HEK293 (cell line): Measurements from ENCODE around the gene PDE4D.
A peak's percentile ranks its signal among the peaks of the same experiment; 100 is the strongest.

ENCODE experiments used
- GLI2 ChIP-seq: fragments of 450-650 bp; formaldehyde crosslinking; IDR thresholded peaks from 2 replicates; pipeline ENCODE4; 2017; ENCODE audit warnings: missing biosample characterization, missing genetic modification characterization, low read depth, borderline replicate concordance
- MZF1 ChIP-seq: fragments of 450-650 bp; formaldehyde crosslinking; IDR thresholded peaks from 2 replicates; pipeline ENCODE4 v1.5.1; 2017; ENCODE audit warnings: missing biosample characterization, missing genetic modification characterization, borderline replicate concordance
- PRDM4 ChIP-seq: fragments of 450-650 bp; formaldehyde crosslinking; IDR thresholded peaks from 2 replicates; pipeline ENCODE4 v1.5.1; 2017; ENCODE audit warnings: missing biosample characterization, missing genetic modification characterization
- SP3 ChIP-seq: fragments of 450-650 bp; formaldehyde crosslinking; IDR thresholded peaks from 2 replicates; pipeline ENCODE4 v1.5.1; 2016; ENCODE audit warnings: missing biosample characterization, missing genetic modification characterization
- TSHZ1 ChIP-seq: fragments of 450-650 bp; formaldehyde crosslinking; IDR thresholded peaks from 2 replicates; pipeline ENCODE4 v1.5.1; 2016; ENCODE audit warnings: missing biosample characterization, missing genetic modification characterization, borderline replicate concordance
- ZBTB11 ChIP-seq: fragments of 450-650 bp; formaldehyde crosslinking; conservative IDR thresholded peaks from 2 replicates; pipeline ENCODE4 v1.5.1; 2016; ENCODE audit warnings: low read depth, missing biosample characterization, missing genetic modification characterization
- ZNF121 ChIP-seq: fragments of 450-650 bp; formaldehyde crosslinking; IDR thresholded peaks from 2 replicates; pipeline ENCODE4 v1.5.1; 2016; ENCODE audit warnings: missing biosample characterization, missing genetic modification characterization
- ZNF138 ChIP-seq: fragments of 450-650 bp; formaldehyde crosslinking; IDR thresholded peaks from 2 replicates; pipeline ENCODE4 v1.5.1; 2016; ENCODE audit warnings: missing biosample characterization, missing genetic modification characterization, borderline replicate concordance
- ZNF155 ChIP-seq: fragments of 450-650 bp; formaldehyde crosslinking; IDR thresholded peaks from 2 replicates; pipeline ENCODE4 v1.5.1; 2016; ENCODE audit warnings: missing biosample characterization, missing genetic modification characterization
- ZNF24 ChIP-seq: fragments of 450-650 bp; formaldehyde crosslinking; IDR thresholded peaks from 2 replicates; pipeline ENCODE4 v1.5.1; 2016; ENCODE audit warnings: missing biosample characterization, missing genetic modification characterization
- ZNF266 ChIP-seq: fragments of 450-650 bp; formaldehyde crosslinking; IDR thresholded peaks from 2 replicates; pipeline ENCODE4 v1.5.1; 2016; ENCODE audit warnings: missing biosample characterization, missing genetic modification characterization, low read depth
- ZNF292 ChIP-seq: fragments of 450-650 bp; formaldehyde crosslinking; IDR thresholded peaks from 2 replicates; pipeline ENCODE4 v1.5.1; 2016; ENCODE audit warnings: low read depth, missing biosample characterization, missing genetic modification characterization, borderline replicate concordance
- ZNF404 ChIP-seq: fragments of 450-650 bp; formaldehyde crosslinking; IDR thresholded peaks from 2 replicates; pipeline ENCODE4 v1.5.1; 2017; ENCODE audit warnings: missing biosample characterization, missing genetic modification characterization
- ZNF510 ChIP-seq: fragments of 450-650 bp; formaldehyde crosslinking; IDR thresholded peaks from 2 replicates; pipeline ENCODE4 v1.5.1; 2018; ENCODE audit warnings: mild to moderate bottlenecking, missing genetic modification characterization, missing biosample characterization; ENCODE audit not compliant: insufficient replicate concordance
- ZNF518A ChIP-seq: fragments of 450-650 bp; formaldehyde crosslinking; conservative IDR thresholded peaks from 2 replicates; pipeline ENCODE4 v1.5.1; 2016; ENCODE audit warnings: low read depth, missing biosample characterization, missing genetic modification characterization
- ZNF529 ChIP-seq: fragments of 450-650 bp; formaldehyde crosslinking; IDR thresholded peaks from 2 replicates; pipeline ENCODE4 v1.5.1; 2017; ENCODE audit warnings: missing genetic modification characterization, missing biosample characterization; ENCODE audit not compliant: insufficient replicate concordance
- ZNF560 ChIP-seq: fragments of 450-650 bp; formaldehyde crosslinking; IDR thresholded peaks from 2 replicates; pipeline ENCODE4 v1.5.1; 2017; ENCODE audit warnings: missing biosample characterization, missing genetic modification characterization, borderline replicate concordance
- ZNF580 ChIP-seq: fragments of 450-650 bp; formaldehyde crosslinking; IDR thresholded peaks from 2 replicates; pipeline ENCODE4 v1.5.1; 2016; ENCODE audit warnings: missing biosample characterization, missing genetic modification characterization
- ZNF610 ChIP-seq: fragments of 450-650 bp; formaldehyde crosslinking; IDR thresholded peaks from 2 replicates; pipeline ENCODE4 v1.5.1; 2016; ENCODE audit warnings: missing biosample characterization, missing genetic modification characterization, borderline replicate concordance
- ZNF623 ChIP-seq: fragments of 450-650 bp; formaldehyde crosslinking; IDR thresholded peaks from 2 replicates; pipeline ENCODE4 v1.5.1; 2016; ENCODE audit warnings: missing biosample characterization, missing genetic modification characterization
- ZNF664 ChIP-seq: fragments of 450-650 bp; formaldehyde crosslinking; IDR thresholded peaks from 2 replicates; pipeline ENCODE4 v1.5.1; 2016; ENCODE audit warnings: missing biosample characterization, missing genetic modification characterization
- ZNF791 ChIP-seq: fragments of 450-650 bp; formaldehyde crosslinking; IDR thresholded peaks from 2 replicates; pipeline ENCODE4 v1.5.1; 2016; ENCODE audit warnings: missing biosample characterization, missing genetic modification characterization

The PDE4D gene

GRCh38 chr5:59594118-59594517 is 299.4 kb downstream of the PDE4D start (continued):
- TF ChIP-seq PRDM4 = peak; percentile 15; the same call in 1 of the 2 replicates
- TF ChIP-seq ZNF610 (tag by site-specific recombination) = 0 out of 2 replicates have a peak, but pooled peaks have one; percentile 34
- peak; percentile 83; the same call in 1 of the 2 replicates for TF ChIP-seq ZNF404
- peak; percentile 86 for TF ChIP-seq ZNF580 (tag by site-specific recombination)
- TF ChIP-seq ZNF121 (tag by site-specific recombination) = 0 out of 2 replicates have a peak, but pooled peaks have one; percentile 51
- TF ChIP-seq GLI2 (tag by site-specific recombination) = peak; percentile 62; the same call in 1 of the 2 replicates
- TF ChIP-seq ZNF155 (tag by site-specific recombination) = 0 out of 2 replicates have a peak, but pooled peaks have one; percentile 32
- peak; percentile 74 for TF ChIP-seq ZNF664 (tag by site-specific recombination)
- peak; percentile 16; the same call in 1 of the 2 replicates for TF ChIP-seq TSHZ1 (tag by site-specific recombination)
- peak; percentile 96 for TF ChIP-seq ZNF518A (tag by site-specific recombination)
- TF ChIP-seq ZNF560 = peak; percentile 93
- TF ChIP-seq ZBTB11 (tag by site-specific recombination) = peak; percentile 90
- peak; percentile 55; the same call in 1 of the 2 replicates for TF ChIP-seq ZNF292 (tag by site-specific recombination)
- peak; percentile 53; the same call in 1 of the 2 replicates for TF ChIP-seq MZF1 (tag by site-specific recombination)
- peak; percentile 34; the same call in 1 of the 2 replicates for TF ChIP-seq SP3 (tag by site-specific recombination)
- 0 out of 2 replicates have a peak, but pooled peaks have one; percentile 46 for TF ChIP-seq ZNF138 (tag by site-specific recombination)
- TF ChIP-seq ZNF510 = peak; percentile 87
- TF ChIP-seq ZNF623 = peak; percentile 81
- peak; percentile 55 for TF ChIP-seq ZNF529 (tag by site-specific recombination)
- TF ChIP-seq ZNF791 (tag by site-specific recombination) = 0 out of 2 replicates have a peak, but pooled peaks have one; percentile 26
- peak; percentile 84 for TF ChIP-seq ZNF266
- TF ChIP-seq ZNF24 (tag by site-specific recombination) = peak; percentile 51; the same call in 1 of the 2 replicates
